B cell (primary cell): ENCODE data around the gene NDUFAF2. TPM values are rescaled to one million over a fixed set of nuclear protein-coding genes. Genes with fewer than 3 reads are reported as not detected.

Experiments
- ATAC-seq: fragments of 200-7000 bp; cut with Tn5 transposase; one replicate; pipeline ENCODE4 v1.10.0; 2021; ENCODE audit warnings: low read depth, mild to moderate bottlenecking, moderate number of reproducible peaks, moderate library complexity
- CTCF ChIA-PET: fragments of 350-600 bp; sonication (Branson Sonifier 250); formaldehyde crosslinking; loops from one replicate; lab custom pipeline; 2021; ENCODE audit warnings: antibody characterized with exemption, inconsistent platforms; lab: Charles Lee
- POLR2A ChIA-PET: fragments of 350-600 bp; sonication (Branson Sonifier 250); formaldehyde crosslinking; loops from one replicate; lab custom pipeline; 2021; ENCODE audit warnings: antibody characterized with exemption; lab: Charles Lee
- DNase-seq: peaks from one replicate; pipeline ENCODE4 v3.0.0; 2013
- H2AFZ ChIP-seq: 2 replicates; pipeline ENCODE4 v1.6.1; 2012; ENCODE audit warnings: mild to moderate bottlenecking, low read depth, low read length; ENCODE audit not compliant: insufficient read depth, poor library complexity, severe bottlenecking
- H3K27ac ChIP-seq, 2 donors: 1 replicate in 1 of 2; 2 replicates in 1 of 2; pipeline ENCODE4 v1.5.1; 2012 to 2013; ENCODE audit warnings: low read length in 2 of 2, mild to moderate bottlenecking in 2 of 2, moderate library complexity in 1 of 2
- H3K27me3 ChIP-seq, 4 experiments: fragments of 200-600 bp in 1 of 4; sonication (generic) in 1 of 4; replicated peaks in 1 of 4; 1 replicate in 2 of 4; 2 replicates in 2 of 4; pipeline versions ENCODE4 v1.6.1 to v1.7.0; 2013 to 2016; ENCODE audit warnings: low read length in 3 of 4, mild to moderate bottlenecking in 2 of 4, mixed read lengths in 1 of 4, moderate library complexity in 1 of 4; ENCODE audit not compliant: insufficient read depth in 4 of 4, control insufficient read depth in 3 of 4; ENCODE audit errors: control extremely low read depth in 1 of 4
- H3K36me3 ChIP-seq, 2 experiments: replicated peaks in 1 of 2; 1 replicate in 1 of 2; 2 replicates in 1 of 2; pipeline versions ENCODE4 v1.6.1 to v1.7.1; 2013; ENCODE audit warnings: low read length in 1 of 2; ENCODE audit not compliant: insufficient read depth in 2 of 2, control insufficient read depth in 1 of 2; ENCODE audit errors: control extremely low read depth in 1 of 2, extremely low read depth in 1 of 2
- H3K4me1 ChIP-seq, 2 donors: fragments of 200-600 bp in 1 of 2; sonication (generic) in 1 of 2; 1 replicate in 1 of 2; 2 replicates in 1 of 2; pipeline versions ENCODE4 v1.5.1 to v1.6.1; 2013 to 2017; ENCODE audit warnings: low read length in 2 of 2; ENCODE audit not compliant: control insufficient read depth in 2 of 2, insufficient read depth in 2 of 2
- H3K4me2 ChIP-seq: replicated peaks from 2 replicates; pipeline ENCODE3; 2012; ENCODE audit warnings: mild to moderate bottlenecking, low read depth, low read length; ENCODE audit not compliant: poor library complexity, severe bottlenecking
- H3K4me3 ChIP-seq, 5 experiments: fragments of 200-600 bp in 1 of 5; sonication (generic) in 1 of 5; 1 replicate in 3 of 5; 2 replicates in 2 of 5; pipeline versions ENCODE4 v1.5.1 to v1.7.0; 2011 to 2016; ENCODE audit warnings: low read length in 4 of 5, mild to moderate bottlenecking in 4 of 5, low read depth in 2 of 5, control low read depth in 1 of 5, moderate library complexity in 1 of 5; ENCODE audit not compliant: insufficient read depth in 1 of 5; ENCODE audit errors: control extremely low read depth in 1 of 5, extremely low read depth in 1 of 5
- H3K79me2 ChIP-seq: fragments of 200-600 bp; sonication (generic); one replicate; pipeline ENCODE4 v1.6.0; 2016; ENCODE audit warnings: low read length; ENCODE audit not compliant: control insufficient read depth, insufficient read depth
- H3K9ac ChIP-seq: fragments of 200-600 bp; sonication (generic); 2 replicates; pipeline ENCODE4 v1.6.1; 2017; ENCODE audit warnings: mild to moderate bottlenecking, low read length, moderate library complexity
- H3K9me3 ChIP-seq, 3 donors: one replicate each; pipeline versions ENCODE4 v1.6.1 to v1.7.1; 2013; ENCODE audit warnings: low read length in 2 of 3; ENCODE audit not compliant: control insufficient read depth in 2 of 3, insufficient read depth in 1 of 3; ENCODE audit errors: control extremely low read depth in 1 of 3
- H4K20me1 ChIP-seq: 2 replicates; pipeline ENCODE4 v1.6.0; 2012; ENCODE audit warnings: mild to moderate bottlenecking, low read length; ENCODE audit not compliant: insufficient read depth, control insufficient read depth, poor library complexity, severe bottlenecking
- H3K27ac Mint-ChIP-seq: one replicate; pipeline ENCODE4 v1.8.0; 2021; ENCODE audit warnings: mixed read lengths
- H3K27me3 Mint-ChIP-seq: one replicate; pipeline ENCODE4 v1.8.0; 2021; ENCODE audit warnings: mixed read lengths
- H3K4me1 Mint-ChIP-seq: one replicate; pipeline ENCODE4 v1.8.0; 2021; ENCODE audit warnings: mixed read lengths
- H3K4me3 Mint-ChIP-seq: one replicate; pipeline ENCODE4 v1.8.0; 2021; ENCODE audit warnings: mixed read lengths
- H3K9me3 Mint-ChIP-seq: one replicate; pipeline ENCODE4 v1.8.0; 2022; ENCODE audit warnings: mixed read lengths; ENCODE audit not compliant: insufficient read depth
- CTCF ChIP-seq: fragments of 200-600 bp; IDR thresholded peaks from one replicate; pipeline ENCODE4 v1.8.0; 2022; ENCODE audit warnings: antibody characterized with exemption, mild to moderate bottlenecking
- EZH2 ChIP-seq: IDR thresholded peaks from 2 replicates; pipeline ENCODE4 v1.6.1; 2012; ENCODE audit warnings: borderline replicate concordance, low read depth, mild to moderate bottlenecking, moderate library complexity, low read length; ENCODE audit not compliant: insufficient read depth, poor library complexity, severe bottlenecking
- WGBS: methylation state at CpG from one replicate; pipeline ENCODE4 v1.1.5; 2013; ENCODE audit warnings: missing lambda C conversion rate; ENCODE audit not compliant: insufficient coverage; 5-methylcytosine and 5-hydroxymethylcytosine counted together
- intact Hi-C: fragments of 100-400 bp; cut with micrococcal nuclease; formaldehyde crosslinking; loops from one replicate; pipeline ENCODE4 v1.10.0; 2022
- polyA plus RNA-seq: library from polyadenylated mRNA; depleted of rRNA; stranded (reverse); fragments of >200 nt; gene quantifications from 2 replicates; pipeline ENCODE4 v1.2.3, GENCODE V29; 2012
- total RNA-seq, 2 donors: library from RNA; stranded (reverse); fragments of 120-200 nt in 1 of 2; gene quantifications; 1 replicate in 1 of 2; 2 replicates in 1 of 2; pipeline versions ENCODE4 v1.2.3 to v1.2.4, GENCODE V29; 2013 to 2022

NDUFAF2 gene
- total and polyA plus RNA-seq, 2 donors (not counting 1 experiment from before 2014, with no cell fraction given): 6.3 to 9.7 TPM

- Histone ChIP-seq H3K4me1 (no peaks in the 10 kb centered on the region), H3K79me2 (no peaks in the 10 kb centered on the region), H2AFZ (no peak overlapping the region), H3K4me3 (no peak overlapping the region), H4K20me1 (no peaks in the 10 kb centered on the region), H3K9me3 (no peaks in the 10 kb centered on the region), H3K27ac (no peak overlapping the region), H3K4me2 (no peak overlapping the region), H3K9ac (no peak overlapping the region), H3K27me3 (no peaks in the 10 kb centered on the region), H3K36me3 (no peaks in the 10 kb centered on the region)
- Mint-ChIP-seq H3K4me3 (no peak overlapping the region), H3K9me3 (no peaks in the 10 kb centered on the region), H3K27ac (no peak overlapping the region), H3K4me1 (no peaks in the 10 kb centered on the region), H3K27me3 (no peaks in the 10 kb centered on the region)
- WGBS: 100% methylated on average over 1 of the region's 1 CpG
- DNase-seq: no peak
- ATAC-seq: no peak
- ChIA-PET CTCF (no interaction called here), POLR2A (no interaction called here)
- intact Hi-C loops: no loop called here
- TF ChIP-seq CTCF (no peak), EZH2 (no peak)
These were observed 192.8 kb downstream of the NDUFAF2 start for GRCh38 chr5:61137835-61138234.

- Histone ChIP-seq H3K4me3 (no peak overlapping the region), H3K27ac (no peak overlapping the region), H3K4me2 (no peak overlapping the region), H2AFZ (no peak overlapping the region), H3K79me2 (no peaks in the 10 kb centered on the region), H3K9me3 (no peaks in the 10 kb centered on the region), H3K27me3 (no peaks in the 10 kb centered on the region), H3K4me1 (no peaks in the 10 kb centered on the region), H3K9ac (no peak overlapping the region), H4K20me1 (no peaks in the 10 kb centered on the region), H3K36me3 (no peaks in the 10 kb centered on the region)
- 88% methylated on average over 4 of the region's 5 CpGs for WGBS
- intact Hi-C loops: no loop called here
- no peak for ATAC-seq
- H3K27me3 Mint-ChIP-seq: no peaks in the 10 kb centered on the region
- ChIA-PET CTCF (no interaction called here), POLR2A (no interaction called here)
- H3K27ac Mint-ChIP-seq: no peak overlapping the region
- H3K9me3 Mint-ChIP-seq: no peaks in the 10 kb centered on the region
- no peak for DNase-seq
- no peaks in the 10 kb centered on the region for H3K4me1 Mint-ChIP-seq
- no peak for TF ChIP-seq EZH2
- no peak for TF ChIP-seq CTCF
- no peak overlapping the region for H3K4me3 Mint-ChIP-seq
These were observed 194.3 kb downstream of the NDUFAF2 start for GRCh38 chr5:61139094-61139873.
